ENCODE measurements around the gene CHI3L2.
A peak's percentile ranks its signal among the peaks of the same experiment; 100 is the strongest.

The CHI3L2 gene

GRCh38 chr1:111227434-111227833, at the start of gene CHI3L2:
Gene CHI3L2 (plus strand): TSS chr1:111227713. CDS start chr1:111227730, 17 bp downstream.
- no peak within 1 kb of the TSS for H3K4me3 ChIP-seq (ENCODE audit: low read length in 2 of 2)
- no peak within 1 kb of the TSS for H3K9ac ChIP-seq (ENCODE audit: low read depth in 1 of 2, low read length in 2 of 2)
- no peaks in the 10 kb centered on the region for H3K27me3 ChIP-seq (ENCODE audit: control insufficient read depth in 2 of 2, insufficient read depth in 2 of 2, low read length in 2 of 2)
- H3K27ac ChIP-seq (ENCODE audit: low read depth in 2 of 2, low read length in 2 of 2), result peak within 1 kb of the TSS in 1 of 2 donors; percentile 3
- no peaks in the 10 kb centered on the region for H3K9me3 ChIP-seq (ENCODE audit: control insufficient read depth in 2 of 2, low read length in 2 of 2)
- H3K36me3 ChIP-seq (ENCODE audit: control insufficient read depth in 2 of 2, insufficient read depth in 2 of 2, low read length in 2 of 2), result no peaks in the 10 kb centered on the region
- H3K4me1 ChIP-seq (ENCODE audit: control insufficient read depth in 2 of 2, insufficient read depth in 2 of 2, low read length in 2 of 2), result peaks cover 3 to 4% of the 10 kb centered on the region in 2 donors

- Histone ChIP-seq H3K4me3 (ENCODE audit: low read length in 2 of 2) (no peak overlapping the region), H3K9ac (ENCODE audit: low read depth in 1 of 2, low read length in 2 of 2) (no peak overlapping the region), H3K36me3 (ENCODE audit: control insufficient read depth in 2 of 2, insufficient read depth in 2 of 2, low read length in 2 of 2) (peaks cover 19 to 23% of the 10 kb centered on the region in 2 donors), H3K4me1 (ENCODE audit: control insufficient read depth in 2 of 2, insufficient read depth in 2 of 2, low read length in 2 of 2) (peaks cover 0 to 10% of the 10 kb centered on the region in 2 donors), H3K27me3 (ENCODE audit: control insufficient read depth in 2 of 2, insufficient read depth in 2 of 2, low read length in 2 of 2) (no peaks in the 10 kb centered on the region), H3K27ac (ENCODE audit: low read depth in 2 of 2, low read length in 2 of 2) (no peak overlapping the region), H3K9me3 (ENCODE audit: control insufficient read depth in 2 of 2, low read length in 2 of 2) (no peaks in the 10 kb centered on the region)
These were observed 47.5 kb upstream of the CHI3L2 start for GRCh38 chr1:111179968-111180533.

GRCh38 chr1:111182052-111182451, 45.5 kb upstream of the CHI3L2 start:
- H3K4me3 ChIP-seq (ENCODE audit: low read length in 2 of 2), result no peak overlapping the region
- no peaks in the 10 kb centered on the region for H3K9me3 ChIP-seq (ENCODE audit: control insufficient read depth in 2 of 2, low read length in 2 of 2)
- H3K9ac ChIP-seq (ENCODE audit: low read depth in 1 of 2, low read length in 2 of 2), result no peak overlapping the region
- peaks cover 0 to 10% of the 10 kb centered on the region in 2 donors for H3K4me1 ChIP-seq (ENCODE audit: control insufficient read depth in 2 of 2, insufficient read depth in 2 of 2, low read length in 2 of 2)
- no peaks in the 10 kb centered on the region for H3K27me3 ChIP-seq (ENCODE audit: control insufficient read depth in 2 of 2, insufficient read depth in 2 of 2, low read length in 2 of 2)
- no peak overlapping the region for H3K27ac ChIP-seq (ENCODE audit: low read depth in 2 of 2, low read length in 2 of 2)
- peaks cover 30 to 31% of the 10 kb centered on the region in 2 donors for H3K36me3 ChIP-seq (ENCODE audit: control insufficient read depth in 2 of 2, insufficient read depth in 2 of 2, low read length in 2 of 2)

GRCh38 chr1:111183308-111184069, 44.0 kb upstream of the CHI3L2 start:
- H3K27ac ChIP-seq (ENCODE audit: low read depth in 2 of 2, low read length in 2 of 2), result no peak overlapping the region
- peaks cover 0 to 10% of the 10 kb centered on the region in 2 donors for H3K4me1 ChIP-seq (ENCODE audit: control insufficient read depth in 2 of 2, insufficient read depth in 2 of 2, low read length in 2 of 2)
- no peaks in the 10 kb centered on the region for H3K27me3 ChIP-seq (ENCODE audit: control insufficient read depth in 2 of 2, insufficient read depth in 2 of 2, low read length in 2 of 2)
- H3K4me3 ChIP-seq (ENCODE audit: low read length in 2 of 2), result no peak overlapping the region
- H3K9ac ChIP-seq (ENCODE audit: low read depth in 1 of 2, low read length in 2 of 2), result no peak overlapping the region
- no peaks in the 10 kb centered on the region for H3K9me3 ChIP-seq (ENCODE audit: control insufficient read depth in 2 of 2, low read length in 2 of 2)
- H3K36me3 ChIP-seq (ENCODE audit: control insufficient read depth in 2 of 2, insufficient read depth in 2 of 2, low read length in 2 of 2), result peaks cover 43 to 44% of the 10 kb centered on the region in 2 donors

- H3K27me3 ChIP-seq (ENCODE audit: control insufficient read depth in 2 of 2, insufficient read depth in 2 of 2, low read length in 2 of 2), result no peaks in the 10 kb centered on the region
- H3K4me3 ChIP-seq (ENCODE audit: low read length in 2 of 2), result no peak overlapping the region
- H3K36me3 ChIP-seq (ENCODE audit: control insufficient read depth in 2 of 2, insufficient read depth in 2 of 2, low read length in 2 of 2), result peaks cover 51 to 53% of the 10 kb centered on the region in 2 donors
- H3K4me1 ChIP-seq (ENCODE audit: control insufficient read depth in 2 of 2, insufficient read depth in 2 of 2, low read length in 2 of 2), result peaks cover 0 to 10% of the 10 kb centered on the region in 2 donors
- no peaks in the 10 kb centered on the region for H3K9me3 ChIP-seq (ENCODE audit: control insufficient read depth in 2 of 2, low read length in 2 of 2)
- H3K27ac ChIP-seq (ENCODE audit: low read depth in 2 of 2, low read length in 2 of 2), result no peak overlapping the region
- H3K9ac ChIP-seq (ENCODE audit: low read depth in 1 of 2, low read length in 2 of 2), result no peak overlapping the region
These were observed 42.9 kb upstream of the CHI3L2 start for GRCh38 chr1:111184663-111185062.

GRCh38 chr1:111190931-111191451, 36.5 kb upstream of the CHI3L2 start:
- peaks cover 50 to 76% of the 10 kb centered on the region in 2 donors for H3K36me3 ChIP-seq (ENCODE audit: control insufficient read depth in 2 of 2, insufficient read depth in 2 of 2, low read length in 2 of 2)
- no peaks in the 10 kb centered on the region for H3K9me3 ChIP-seq (ENCODE audit: control insufficient read depth in 2 of 2, low read length in 2 of 2)
- H3K9ac ChIP-seq (ENCODE audit: low read depth in 1 of 2, low read length in 2 of 2), result no peak overlapping the region
- no peaks in the 10 kb centered on the region for H3K27me3 ChIP-seq (ENCODE audit: control insufficient read depth in 2 of 2, insufficient read depth in 2 of 2, low read length in 2 of 2)
- H3K4me1 ChIP-seq (ENCODE audit: control insufficient read depth in 2 of 2, insufficient read depth in 2 of 2, low read length in 2 of 2), result peaks cover 34 to 40% of the 10 kb centered on the region in 2 donors
- H3K4me3 ChIP-seq (ENCODE audit: low read length in 2 of 2), result no peak overlapping the region
- H3K27ac ChIP-seq (ENCODE audit: low read depth in 2 of 2, low read length in 2 of 2), result peak overlapping the region; percentile 0 to 40

- Histone ChIP-seq H3K36me3 (ENCODE audit: control insufficient read depth in 2 of 2, insufficient read depth in 2 of 2, low read length in 2 of 2) (peaks cover 50 to 77% of the 10 kb centered on the region in 2 donors), H3K27ac (ENCODE audit: low read depth in 2 of 2, low read length in 2 of 2) (peak overlapping the region in 1 of 2 donors; percentile 65), H3K9ac (ENCODE audit: low read depth in 1 of 2, low read length in 2 of 2) (no peak overlapping the region), H3K27me3 (ENCODE audit: control insufficient read depth in 2 of 2, insufficient read depth in 2 of 2, low read length in 2 of 2) (no peaks in the 10 kb centered on the region), H3K4me1 (ENCODE audit: control insufficient read depth in 2 of 2, insufficient read depth in 2 of 2, low read length in 2 of 2) (peaks cover 34 to 40% of the 10 kb centered on the region in 2 donors), H3K4me3 (ENCODE audit: low read length in 2 of 2) (no peak overlapping the region), H3K9me3 (ENCODE audit: control insufficient read depth in 2 of 2, low read length in 2 of 2) (no peaks in the 10 kb centered on the region)
These were observed 36.0 kb upstream of the CHI3L2 start for GRCh38 chr1:111191496-111191895.

GRCh38 chr1:111192074-111192473, 35.4 kb upstream of the CHI3L2 start:
- no peaks in the 10 kb centered on the region for H3K27me3 ChIP-seq (ENCODE audit: control insufficient read depth in 2 of 2, insufficient read depth in 2 of 2, low read length in 2 of 2)
- H3K27ac ChIP-seq (ENCODE audit: low read depth in 2 of 2, low read length in 2 of 2), result peak overlapping the region in 1 of 2 donors; percentile 65
- no peak overlapping the region for H3K9ac ChIP-seq (ENCODE audit: low read depth in 1 of 2, low read length in 2 of 2)
- no peaks in the 10 kb centered on the region for H3K9me3 ChIP-seq (ENCODE audit: control insufficient read depth in 2 of 2, low read length in 2 of 2)
- H3K36me3 ChIP-seq (ENCODE audit: control insufficient read depth in 2 of 2, insufficient read depth in 2 of 2, low read length in 2 of 2), result peaks cover 50 to 77% of the 10 kb centered on the region in 2 donors
- no peak overlapping the region for H3K4me3 ChIP-seq (ENCODE audit: low read length in 2 of 2)
- peaks cover 34 to 40% of the 10 kb centered on the region in 2 donors for H3K4me1 ChIP-seq (ENCODE audit: control insufficient read depth in 2 of 2, insufficient read depth in 2 of 2, low read length in 2 of 2)

- Histone ChIP-seq H3K9me3 (ENCODE audit: control insufficient read depth in 2 of 2, low read length in 2 of 2) (no peaks in the 10 kb centered on the region), H3K4me3 (ENCODE audit: low read length in 2 of 2) (no peak overlapping the region), H3K27me3 (ENCODE audit: control insufficient read depth in 2 of 2, insufficient read depth in 2 of 2, low read length in 2 of 2) (no peaks in the 10 kb centered on the region), H3K27ac (ENCODE audit: low read depth in 2 of 2, low read length in 2 of 2) (peak overlapping the region; percentile 46 to 65), H3K36me3 (ENCODE audit: control insufficient read depth in 2 of 2, insufficient read depth in 2 of 2, low read length in 2 of 2) (peaks cover 50 to 77% of the 10 kb centered on the region in 2 donors), H3K9ac (ENCODE audit: low read depth in 1 of 2, low read length in 2 of 2) (no peak overlapping the region), H3K4me1 (ENCODE audit: control insufficient read depth in 2 of 2, insufficient read depth in 2 of 2, low read length in 2 of 2) (peaks cover 34 to 40% of the 10 kb centered on the region in 2 donors)
These were observed 34.6 kb upstream of the CHI3L2 start for GRCh38 chr1:111192658-111193519.
